ENCODE measurements around the gene TXNDC16. TPM values are rescaled to one million over a fixed set of nuclear protein-coding genes. Genes with fewer than 3 reads are reported as not detected.

The TXNDC16 gene
- total and polyA plus RNA-seq, 2 donors (not counting 3 experiments of a cell fraction or from before 2014, with no cell fraction given): 2.3 to 4.5 TPM

- no peak for FAIRE-seq
- Histone ChIP-seq H4K20me1 (replicated peaks; ENCODE audit: control insufficient read depth, extremely low read depth, insufficient read depth, low read length) (no peaks in the 10 kb centered on the region), H2AFZ (ENCODE audit: low read depth, low read length) (no peak overlapping the region), H3K9me1 (replicated peaks; ENCODE audit: control insufficient read depth, extremely low read depth, insufficient read depth, low read length) (peaks cover 2% of the 10 kb centered on the region), H3K9ac (replicated peaks; ENCODE audit: extremely low read depth, insufficient read depth, low read length) (no peak overlapping the region), H3K4me3 (replicated peaks in 1 of 3; ENCODE audit: insufficient read depth in 1 of 3, low read depth in 1 of 3, low read length in 3 of 3) (no peak overlapping the region), H3K4me1 (ENCODE audit: control insufficient read depth, extremely low read depth, insufficient read depth, low read length) (no peaks in the 10 kb centered on the region), H3K27me3 (ENCODE audit: control insufficient read depth in 2 of 2, insufficient read depth in 2 of 2, low read length in 2 of 2) (no peaks in the 10 kb centered on the region), H3K9me3 (replicated peaks; ENCODE audit: control insufficient read depth, insufficient read depth, low read length) (no peaks in the 10 kb centered on the region), H3K36me3 (ENCODE audit: control insufficient read depth in 2 of 2, extremely low read depth in 1 of 2, insufficient read depth in 2 of 2, low read length in 2 of 2) (no peaks in the 10 kb centered on the region), H3K27ac (ENCODE audit: insufficient read depth, low read depth, low read length) (no peak overlapping the region), H3K4me2 (ENCODE audit: insufficient read depth, low read length) (no peak overlapping the region), H3K79me2 (ENCODE audit: control insufficient read depth, insufficient read depth, low read length) (no peaks in the 10 kb centered on the region)
- dilution Hi-C loops (cut with MboI; ENCODE audit: extremely low pct_ligation_motif_present, low sequenced_read_pairs) (no loop called here), intact Hi-C loops (cut with micrococcal nuclease) (no loop called here)
- no TSS peak for BruUV-seq (replicated peaks)
- POLR2A ChIA-PET: no interaction called here
- TF ChIP-seq JUN (IDR thresholded peaks at IDR 0.05; ENCODE audit: borderline replicate concordance, insufficient read depth, insufficient read length, low read depth) (no peak), EZH2 (IDR thresholded peaks at IDR 0.05; ENCODE audit: borderline replicate concordance, low read depth, low read length, severe bottlenecking) (no peak), FOS (IDR thresholded peaks at IDR 0.05; ENCODE audit: borderline replicate concordance, insufficient read depth, low read length) (no peak), POLR2AphosphoS5 (IDR thresholded peaks at IDR 0.05; ENCODE audit: insufficient read depth, low read depth, low read length) (no peak)
- CTCF ChIA-PET: interaction anchor here (0.6 kb wide), 1 partner anchor 111 kb away, joined by 5 read pairs; no protein-coding TSS in a partner anchor
- no peak for DNase-seq (ENCODE audit: low read depth, low spot score)
Observed at GRCh38 chr14:52434955-52435354, 117.3 kb downstream of the TXNDC16 start.

DNA sequence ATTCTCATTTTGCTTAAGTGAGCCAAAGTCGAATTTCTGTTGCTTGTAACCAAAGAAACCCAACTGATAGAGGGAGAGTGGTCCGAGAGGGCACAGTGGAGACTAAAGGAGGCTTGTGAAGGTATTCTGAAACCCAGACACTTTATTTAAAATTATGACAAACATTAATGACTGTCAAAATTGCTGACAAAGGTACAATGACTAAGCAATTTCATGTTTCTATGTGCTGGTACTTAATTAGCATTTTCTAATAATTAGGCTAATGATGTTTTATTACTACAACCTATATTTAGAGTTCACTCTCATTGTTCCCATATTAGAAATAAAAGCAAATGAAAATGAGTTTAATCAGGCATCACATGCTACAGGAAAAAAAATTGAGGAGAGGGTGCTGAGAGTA is 121.8 kb downstream of the TXNDC16 start:
- no TSS peak for BruUV-seq (replicated peaks)
- CTCF ChIA-PET: interaction anchor here (0.6 kb wide), 1 partner anchor 586 kb away, joined by 3 read pairs; no protein-coding TSS in a partner anchor
- no peaks in the 10 kb centered on the region for H3K4me1 ChIP-seq (ENCODE audit: control insufficient read depth, extremely low read depth, insufficient read depth, low read length)
- no peaks in the 10 kb centered on the region for H3K36me3 ChIP-seq (ENCODE audit: control insufficient read depth in 2 of 2, extremely low read depth in 1 of 2, insufficient read depth in 2 of 2, low read length in 2 of 2)
- FAIRE-seq: no peak
- H3K4me2 ChIP-seq (ENCODE audit: insufficient read depth, low read length): no peak overlapping the region
- no peaks in the 10 kb centered on the region for H3K9me3 ChIP-seq (replicated peaks; ENCODE audit: control insufficient read depth, insufficient read depth, low read length)
- TF ChIP-seq POLR2AphosphoS5 (IDR thresholded peaks at IDR 0.05; ENCODE audit: insufficient read depth, low read depth, low read length) (no peak), CTCF (IDR thresholded peaks at IDR 0.05; ENCODE audit: extremely low read depth in 1 of 2, insufficient read depth in 1 of 2, low read depth in 1 of 2, low read length in 2 of 2) (no peak), POLR2A (IDR thresholded peaks at IDR 0.05; ENCODE audit: low read depth, low read length) (no peak), JUN (IDR thresholded peaks at IDR 0.05; ENCODE audit: borderline replicate concordance, insufficient read depth, insufficient read length, low read depth) (no peak), EZH2 (IDR thresholded peaks at IDR 0.05; ENCODE audit: borderline replicate concordance, low read depth, low read length, severe bottlenecking) (no peak), MYC (IDR thresholded peaks at IDR 0.05; ENCODE audit: low read depth, low read length) (no peak), GATA2 (IDR thresholded peaks at IDR 0.05; ENCODE audit: insufficient read depth, insufficient read length, low read depth, low read length) (no peak), MAX (IDR thresholded peaks at IDR 0.05; ENCODE audit: insufficient read depth, insufficient read length) (no peak), FOS (IDR thresholded peaks at IDR 0.05; ENCODE audit: borderline replicate concordance, insufficient read depth, low read length) (no peak)
- no peaks in the 10 kb centered on the region for H4K20me1 ChIP-seq (replicated peaks; ENCODE audit: control insufficient read depth, extremely low read depth, insufficient read depth, low read length)
- H3K27me3 ChIP-seq (ENCODE audit: control insufficient read depth in 2 of 2, insufficient read depth in 2 of 2, low read length in 2 of 2): no peaks in the 10 kb centered on the region
- dilution Hi-C loops (cut with MboI; ENCODE audit: extremely low pct_ligation_motif_present, low sequenced_read_pairs) (no loop called here), intact Hi-C loops (cut with micrococcal nuclease) (no loop called here)
- no peak for DNase-seq (ENCODE audit: low read depth, low spot score)
- POLR2A ChIA-PET: no interaction called here
- H3K27ac ChIP-seq (ENCODE audit: insufficient read depth, low read depth, low read length): no peak overlapping the region
- no peaks in the 10 kb centered on the region for H3K79me2 ChIP-seq (ENCODE audit: control insufficient read depth, insufficient read depth, low read length)
- no peak overlapping the region for H2AFZ ChIP-seq (ENCODE audit: low read depth, low read length)
- no peak overlapping the region for H3K4me3 ChIP-seq (replicated peaks in 1 of 3; ENCODE audit: insufficient read depth in 1 of 3, low read depth in 1 of 3, low read length in 3 of 3)
- H3K9ac ChIP-seq (replicated peaks; ENCODE audit: extremely low read depth, insufficient read depth, low read length): no peak overlapping the region
- no peaks in the 10 kb centered on the region for H3K9me1 ChIP-seq (replicated peaks; ENCODE audit: control insufficient read depth, extremely low read depth, insufficient read depth, low read length)
